Tibial nerve (tissue), 4 donors: ENCODE measurements around the gene HMOX1. TPM values are rescaled to one million over a fixed set of nuclear protein-coding genes. Genes with fewer than 3 reads are reported as not detected.

Experiments
- DNase-seq, 2 donors: peaks; one replicate each; pipeline ENCODE4 v3.0.0-alpha.2; 2019; ENCODE audit warnings: low spot score in 2 of 2
- H3K27ac ChIP-seq, 4 donors: fragments of 200-600 bp; sonication (generic) in 3 of 4; one replicate each; pipeline ENCODE4 v1.5.1; 2017 to 2019; ENCODE audit warnings: mild to moderate bottlenecking in 1 of 4
- H3K27me3 ChIP-seq, 2 donors: fragments of 200-600 bp; sonication (generic) in 1 of 2; one replicate each; pipeline versions ENCODE4 v1.5.1 to v1.6.0; 2017 to 2019
- H3K36me3 ChIP-seq, 3 donors: fragments of 200-600 bp; sonication (generic); one replicate each; pipeline ENCODE4 v1.5.1; 2018 to 2019
- H3K4me1 ChIP-seq, 4 donors: fragments of 200-600 bp; sonication (generic) in 3 of 4; one replicate each; pipeline ENCODE4 v1.5.1; 2017 to 2019
- H3K4me3 ChIP-seq, 4 donors: fragments of 200-600 bp; sonication (generic) in 3 of 4; one replicate each; pipeline ENCODE4 v1.5.1; 2017 to 2019; ENCODE audit warnings: mild to moderate bottlenecking in 1 of 4, moderate library complexity in 1 of 4
- H3K9me3 ChIP-seq, 4 donors: fragments of 200-600 bp; sonication (generic) in 3 of 4; one replicate each; pipeline ENCODE4 v1.5.1; 2017 to 2019
- EP300 ChIP-seq, 2 donors: sonication (generic); formaldehyde crosslinking; IDR thresholded peaks; one replicate each; pipeline ENCODE4 v1.6.1; 2017; ENCODE audit warnings: antibody characterized with exemption in 2 of 2, mild to moderate bottlenecking in 1 of 2
- POLR2A ChIP-seq, 2 donors: fragments of 450-650 bp; IDR thresholded peaks; one replicate each; pipeline ENCODE4 v1.6.1; 2017; ENCODE audit warnings: antibody characterized with exemption in 2 of 2, mild to moderate bottlenecking in 2 of 2, moderate library complexity in 2 of 2
- WGBS, 2 donors: methylation state at CpG; one replicate each; pipeline ENCODE4 v1.1.5; 2018; 5-methylcytosine and 5-hydroxymethylcytosine counted together
- total RNA-seq, 4 donors: library from RNA; depleted of rRNA; stranded (reverse); fragments of >200 nt; gene quantifications; one replicate each; pipeline ENCODE4 v1.1.0, GENCODE V29; 2016
- TF ChIP-seq, protein P1 (sequence below), 5 experiments: fragments of 200-600 bp in 3 of 5; fragments of 450-650 bp in 2 of 5; sonication (generic) in 3 of 5; IDR thresholded peaks; one replicate each; pipeline ENCODE4 v1.5.1; 2016 to 2019; ENCODE audit warnings: antibody characterized with exemption in 5 of 5, mild to moderate bottlenecking in 3 of 5, moderate library complexity in 2 of 5

HMOX1 gene
- total RNA-seq, 4 donors from 2014 or later: 7.5 to 53.7 (median 19.0) TPM

DNA sequence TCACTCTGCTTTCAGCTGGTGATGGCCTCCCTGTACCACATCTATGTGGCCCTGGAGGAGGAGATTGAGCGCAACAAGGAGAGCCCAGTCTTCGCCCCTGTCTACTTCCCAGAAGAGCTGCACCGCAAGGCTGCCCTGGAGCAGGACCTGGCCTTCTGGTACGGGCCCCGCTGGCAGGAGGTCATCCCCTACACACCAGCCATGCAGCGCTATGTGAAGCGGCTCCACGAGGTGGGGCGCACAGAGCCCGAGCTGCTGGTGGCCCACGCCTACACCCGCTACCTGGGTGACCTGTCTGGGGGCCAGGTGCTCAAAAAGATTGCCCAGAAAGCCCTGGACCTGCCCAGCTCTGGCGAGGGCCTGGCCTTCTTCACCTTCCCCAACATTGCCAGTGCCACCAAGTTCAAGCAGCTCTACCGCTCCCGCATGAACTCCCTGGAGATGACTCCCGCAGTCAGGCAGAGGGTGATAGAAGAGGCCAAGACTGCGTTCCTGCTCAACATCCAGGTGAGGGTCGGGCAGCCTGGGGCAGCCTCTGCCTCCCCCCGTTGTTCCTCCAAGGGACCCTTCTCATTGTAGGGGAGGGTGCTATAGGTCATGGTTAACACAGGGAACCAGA lies 5.9 kb downstream of the HMOX1 start:
- no peak for TF ChIP-seq POLR2A (IDR thresholded peaks at IDR 0.05)
- no peak for TF ChIP-seq EP300 (IDR thresholded peaks at IDR 0.05)
- TF ChIP-seq, protein P1, sequence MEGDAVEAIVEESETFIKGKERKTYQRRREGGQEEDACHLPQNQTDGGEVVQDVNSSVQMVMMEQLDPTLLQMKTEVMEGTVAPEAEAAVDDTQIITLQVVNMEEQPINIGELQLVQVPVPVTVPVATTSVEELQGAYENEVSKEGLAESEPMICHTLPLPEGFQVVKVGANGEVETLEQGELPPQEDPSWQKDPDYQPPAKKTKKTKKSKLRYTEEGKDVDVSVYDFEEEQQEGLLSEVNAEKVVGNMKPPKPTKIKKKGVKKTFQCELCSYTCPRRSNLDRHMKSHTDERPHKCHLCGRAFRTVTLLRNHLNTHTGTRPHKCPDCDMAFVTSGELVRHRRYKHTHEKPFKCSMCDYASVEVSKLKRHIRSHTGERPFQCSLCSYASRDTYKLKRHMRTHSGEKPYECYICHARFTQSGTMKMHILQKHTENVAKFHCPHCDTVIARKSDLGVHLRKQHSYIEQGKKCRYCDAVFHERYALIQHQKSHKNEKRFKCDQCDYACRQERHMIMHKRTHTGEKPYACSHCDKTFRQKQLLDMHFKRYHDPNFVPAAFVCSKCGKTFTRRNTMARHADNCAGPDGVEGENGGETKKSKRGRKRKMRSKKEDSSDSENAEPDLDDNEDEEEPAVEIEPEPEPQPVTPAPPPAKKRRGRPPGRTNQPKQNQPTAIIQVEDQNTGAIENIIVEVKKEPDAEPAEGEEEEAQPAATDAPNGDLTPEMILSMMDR (IDR thresholded peaks at IDR 0.05): no peak
- H3K4me3 ChIP-seq: no peak overlapping the region
- H3K36me3 ChIP-seq: peaks cover 0 to 41% (median 0%) of the 10 kb centered on the region in 3 donors
- 92 to 97% methylated on average over 18 to 19 of the region's 19 CpGs for WGBS, 2 donors
- no peaks in the 10 kb centered on the region for H3K27me3 ChIP-seq
- no peaks in the 10 kb centered on the region for H3K9me3 ChIP-seq
- no peak for DNase-seq
- H3K4me1 ChIP-seq: peaks cover 0 to 9% (median 0%) of the 10 kb centered on the region in 4 donors
- H3K27ac ChIP-seq: no peak overlapping the region

DNA sequence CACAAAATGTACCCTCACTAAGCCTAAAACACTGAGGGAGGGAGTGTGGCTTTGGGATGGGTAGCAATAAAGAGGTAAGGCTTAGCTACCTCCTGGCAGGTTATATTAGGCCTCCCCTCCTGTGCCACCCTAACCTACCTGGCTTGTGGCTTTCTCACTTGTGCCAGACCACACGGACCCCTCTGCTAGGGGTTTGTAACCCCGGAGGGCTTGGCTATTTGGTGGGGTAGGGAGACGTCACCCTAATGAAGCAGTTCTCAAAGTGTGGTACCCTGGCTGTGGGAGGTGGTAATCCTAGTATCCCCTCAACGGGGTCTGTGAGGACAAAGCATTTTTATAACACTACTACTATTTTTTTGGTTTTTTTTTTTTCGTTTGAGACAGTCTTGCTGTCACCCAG lies 10.0 kb downstream of the HMOX1 start:
- no peak overlapping the region for H3K27ac ChIP-seq
- peaks cover 0 to 54% (median 0%) of the 10 kb centered on the region in 3 donors for H3K36me3 ChIP-seq
- 88 to 90% methylated on average over 5 of the region's 5 CpGs for WGBS, 2 donors

GRCh38 chr22:35392357-35392756 lies 11.5 kb downstream of the HMOX1 start:
- H3K36me3 ChIP-seq: peaks cover 0 to 42% (median 0%) of the 10 kb centered on the region in 3 donors
- no peak for DNase-seq
- H3K27ac ChIP-seq: no peak overlapping the region
- no peaks in the 10 kb centered on the region for H3K9me3 ChIP-seq
- TF ChIP-seq EP300 (IDR thresholded peaks at IDR 0.05): no peak
- TF ChIP-seq POLR2A (IDR thresholded peaks at IDR 0.05): no peak
- TF ChIP-seq, protein P1 (IDR thresholded peaks at IDR 0.05): no peak
- no peaks in the 10 kb centered on the region for H3K27me3 ChIP-seq
- H3K4me3 ChIP-seq: no peak overlapping the region
- H3K4me1 ChIP-seq: peaks cover 0 to 23% (median 6%) of the 10 kb centered on the region in 4 donors
- 83 to 93% methylated on average over 2 of the region's 2 CpGs for WGBS, 2 donors

More for the DNA sequence above, 10.0 kb downstream of the HMOX1 start:
- Histone ChIP-seq H3K4me1 (peaks cover 0 to 13% (median 6%) of the 10 kb centered on the region in 4 donors), H3K4me3 (no peak overlapping the region), H3K27me3 (no peaks in the 10 kb centered on the region), H3K9me3 (no peaks in the 10 kb centered on the region)
- no peak for DNase-seq
- TF ChIP-seq, protein P1 (IDR thresholded peaks at IDR 0.05): no peak
- TF ChIP-seq EP300 (IDR thresholded peaks at IDR 0.05) (no peak), POLR2A (IDR thresholded peaks at IDR 0.05) (no peak)

- Histone ChIP-seq H3K27me3 (no peaks in the 10 kb centered on the region), H3K36me3 (peaks cover 0 to 32% (median 0%) of the 10 kb centered on the region in 3 donors), H3K9me3 (no peaks in the 10 kb centered on the region), H3K27ac (no peak overlapping the region), H3K4me1 (peaks cover 0 to 30% (median 6%) of the 10 kb centered on the region in 4 donors), H3K4me3 (no peak overlapping the region)
- no peak for DNase-seq
- no peak for TF ChIP-seq POLR2A (IDR thresholded peaks at IDR 0.05)
- no peak for TF ChIP-seq EP300 (IDR thresholded peaks at IDR 0.05)
- TF ChIP-seq, protein P1 (IDR thresholded peaks at IDR 0.05): no peak
- 61 to 70% methylated on average over 16 of the region's 16 CpGs for WGBS, 2 donors
Observed at GRCh38 chr22:35393116-35394010, 12.5 kb downstream of the HMOX1 start.

DNA sequence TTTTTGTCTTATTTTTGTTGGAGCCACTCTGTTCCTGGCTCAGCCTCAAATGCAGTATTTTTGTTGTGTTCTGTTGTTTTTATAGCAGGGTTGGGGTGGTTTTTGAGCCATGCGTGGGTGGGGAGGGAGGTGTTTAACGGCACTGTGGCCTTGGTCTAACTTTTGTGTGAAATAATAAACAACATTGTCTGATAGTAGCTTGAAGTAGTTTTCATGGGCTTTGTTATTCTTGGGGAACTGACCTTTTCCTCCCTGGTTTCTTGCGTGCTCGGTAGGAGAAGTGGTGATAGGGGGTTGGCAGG lies 13.1 kb downstream of the HMOX1 start:
- Histone ChIP-seq H3K27me3 (no peaks in the 10 kb centered on the region), H3K4me3 (no peak overlapping the region), H3K27ac (no peak overlapping the region), H3K36me3 (peaks cover 0 to 32% (median 0%) of the 10 kb centered on the region in 3 donors), H3K9me3 (no peaks in the 10 kb centered on the region), H3K4me1 (peaks cover 0 to 30% (median 6%) of the 10 kb centered on the region in 4 donors)
- no peak for DNase-seq
- 11 to 12% methylated on average over 4 of the region's 4 CpGs for WGBS, 2 donors
- TF ChIP-seq POLR2A (IDR thresholded peaks at IDR 0.05) (no peak), EP300 (IDR thresholded peaks at IDR 0.05) (no peak)
- TF ChIP-seq, protein P1 (IDR thresholded peaks at IDR 0.05): no peak
